GM18507 (cell line): ENCODE results near the gene MECR.

Source experiments
- DNase-seq: peaks from one replicate; pipeline ENCODE4 v3.0.0; 2011; ENCODE audit warnings: low read depth; ENCODE audit not compliant: insufficient read length; ENCODE audit errors: extremely low spot score
- FAIRE-seq: peaks from 2 replicates; lab custom pipeline; 2011; peaks lifted over from hg19 to GRCh38; lab: Jason Lieb, UNC

Gene MECR, protein sequence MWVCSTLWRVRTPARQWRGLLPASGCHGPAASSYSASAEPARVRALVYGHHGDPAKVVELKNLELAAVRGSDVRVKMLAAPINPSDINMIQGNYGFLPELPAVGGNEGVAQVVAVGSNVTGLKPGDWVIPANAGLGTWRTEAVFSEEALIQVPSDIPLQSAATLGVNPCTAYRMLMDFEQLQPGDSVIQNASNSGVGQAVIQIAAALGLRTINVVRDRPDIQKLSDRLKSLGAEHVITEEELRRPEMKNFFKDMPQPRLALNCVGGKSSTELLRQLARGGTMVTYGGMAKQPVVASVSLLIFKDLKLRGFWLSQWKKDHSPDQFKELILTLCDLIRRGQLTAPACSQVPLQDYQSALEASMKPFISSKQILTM

DNA sequence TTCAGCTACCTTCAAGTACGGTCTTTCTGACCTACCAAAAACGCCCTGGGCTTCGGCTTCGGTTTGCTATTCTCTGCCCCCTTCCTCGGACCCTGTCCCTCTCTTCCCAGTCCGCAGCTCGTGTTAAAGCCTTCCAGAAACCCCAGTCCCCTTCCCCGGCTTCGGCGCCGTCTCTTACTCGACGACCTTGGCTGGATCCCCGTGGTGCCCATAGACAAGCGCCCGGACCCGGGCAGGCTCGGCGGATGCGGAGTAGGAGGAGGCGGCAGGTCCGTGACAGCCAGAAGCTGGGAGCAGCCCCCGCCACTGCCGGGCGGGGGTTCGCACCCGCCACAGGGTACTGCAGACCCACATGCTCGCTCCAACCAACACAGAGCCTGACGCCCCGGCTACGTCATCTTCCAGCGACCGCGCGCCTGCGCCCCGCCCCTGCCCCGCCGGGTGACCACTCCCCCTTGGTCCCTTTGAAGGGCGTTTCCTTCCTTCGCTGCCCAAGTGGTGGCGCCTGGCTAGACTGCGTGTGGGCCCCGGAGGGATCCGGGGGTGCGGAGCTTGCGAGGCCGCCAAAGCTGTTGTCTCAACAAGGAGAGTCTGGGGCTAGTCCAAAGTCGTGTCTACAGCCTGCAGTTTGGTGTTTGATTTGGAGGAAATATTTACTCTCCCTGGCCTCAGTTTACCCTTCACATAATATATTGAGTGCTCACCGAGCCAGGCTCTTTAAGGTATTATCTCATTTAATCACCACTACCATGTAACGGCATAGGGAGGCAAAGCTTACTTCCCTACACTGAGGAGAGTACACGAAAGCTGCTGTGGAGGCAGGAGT, at the start of gene MECR:
TSS of gene MECR (minus strand) at position 382 of the 826 bp plus-strand sequence. CDS start at position 354, 28 bp downstream.
- peak; percentile 94 for DNase-seq
- FAIRE-seq, result peak; percentile 97

DNA sequence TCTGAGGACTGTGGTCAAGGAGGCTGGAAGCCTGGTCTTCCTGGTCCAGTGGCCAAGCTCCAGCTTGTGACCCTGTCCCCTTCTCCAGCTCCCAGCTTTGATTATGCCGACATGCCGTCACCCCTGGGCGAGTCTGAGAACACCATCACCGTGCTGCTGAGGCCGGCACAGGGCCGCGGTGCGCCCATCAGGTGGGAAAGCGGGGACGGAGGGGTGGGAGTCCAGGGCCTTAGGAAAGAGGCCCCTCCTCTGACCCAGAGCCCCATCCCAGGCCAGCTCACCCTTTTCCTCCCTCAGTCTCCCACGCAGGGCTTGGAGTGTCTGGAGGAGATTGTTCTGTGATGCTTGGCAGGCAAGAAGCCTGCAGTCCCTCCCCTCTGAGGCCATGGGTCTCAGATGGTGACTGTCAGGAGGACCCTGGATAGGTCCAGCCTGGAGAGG, 49.2 kb upstream of the MECR start:
- DNase-seq (no peak), FAIRE-seq (no peak)

DNA sequence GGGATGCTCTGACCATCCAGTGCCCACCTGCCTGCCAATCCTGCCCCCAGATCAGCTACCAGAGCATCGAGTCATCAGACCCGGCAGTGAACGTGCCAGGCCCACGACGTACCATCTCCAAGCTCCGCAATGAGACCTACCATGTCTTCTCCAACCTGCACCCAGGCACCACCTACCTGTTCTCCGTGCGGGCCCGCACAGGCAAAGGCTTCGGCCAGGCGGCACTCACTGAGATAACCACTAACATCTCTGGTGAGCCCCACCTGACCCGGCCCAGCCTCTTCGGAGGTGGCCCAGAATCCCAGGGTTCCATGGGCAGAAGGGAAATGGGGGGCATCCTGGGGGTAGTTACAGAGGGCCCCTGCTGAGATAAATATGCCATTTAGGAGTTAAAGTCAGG, 48.7 kb upstream of the MECR start:
- DNase-seq (no peak), FAIRE-seq (no peak)

- FAIRE-seq (no peak), DNase-seq (no peak)
Measured at GRCh38 chr1:29278124-29278523, 47.4 kb upstream of the MECR start.

- FAIRE-seq (no peak), DNase-seq (no peak)
Measured at GRCh38 chr1:29275435-29275834, 44.7 kb upstream of the MECR start.

DNA sequence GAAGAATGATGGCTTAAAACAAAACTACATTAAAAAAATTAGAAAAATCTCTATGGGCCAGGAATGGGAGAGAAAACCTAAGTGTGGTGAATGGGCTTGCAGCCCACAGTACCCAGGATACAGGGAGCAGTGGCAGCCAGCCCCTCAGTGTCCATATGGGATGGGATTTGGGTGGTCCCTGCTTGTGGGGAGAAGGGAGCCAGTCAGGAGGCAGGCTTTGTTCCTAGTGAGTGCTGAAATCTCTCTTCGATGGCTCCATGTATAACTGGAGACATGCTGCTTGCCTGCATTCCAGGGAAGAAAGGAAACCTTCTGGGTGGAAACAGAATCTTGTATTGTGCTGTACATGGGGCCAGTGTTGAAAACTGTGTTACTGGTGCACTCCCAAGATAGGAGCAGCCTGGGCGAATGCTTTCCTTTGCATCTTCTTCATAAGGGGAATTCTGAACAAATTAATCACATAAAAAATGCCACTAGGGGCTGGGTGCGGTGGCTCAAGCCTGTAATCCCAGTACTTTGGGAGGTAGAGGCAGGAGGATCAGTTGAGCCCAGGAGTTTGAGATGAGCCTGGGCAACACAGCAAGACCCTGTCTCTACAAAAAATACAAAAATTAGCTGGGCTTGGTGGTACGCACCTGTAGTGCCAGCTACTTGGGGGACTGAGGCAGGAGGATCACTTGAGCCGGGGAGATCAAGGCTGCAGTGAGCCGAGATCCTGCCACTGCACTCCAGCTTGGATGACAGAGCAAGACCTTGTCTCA, 41.6 kb upstream of the MECR start:
- no peak for DNase-seq
- no peak for FAIRE-seq

- no peak for DNase-seq
Measured at GRCh38 chr1:29271724-29272123, 41.0 kb upstream of the MECR start.

GRCh38 chr1:29270929-29271521, 40.3 kb upstream of the MECR start:
- DNase-seq (no peak), FAIRE-seq (no peak)

More at GRCh38 chr1:29271724-29272123, 41.0 kb upstream of the MECR start:
- no peak for FAIRE-seq

GRCh38 chr1:29269382-29269781, 38.6 kb upstream of the MECR start:
- no peak for FAIRE-seq
- no peak for DNase-seq

GRCh38 chr1:29267321-29268070, 36.8 kb upstream of the MECR start:
- DNase-seq (no peak), FAIRE-seq (no peak)

GRCh38 chr1:29266912-29267311, 36.2 kb upstream of the MECR start:
- no peak for FAIRE-seq
- DNase-seq, result no peak

- FAIRE-seq (no peak), DNase-seq (no peak)
Measured at GRCh38 chr1:29264773-29265389, 34.1 kb upstream of the MECR start.

GRCh38 chr1:29260531-29260930, 29.8 kb upstream of the MECR start:
- no peak for FAIRE-seq

DNA sequence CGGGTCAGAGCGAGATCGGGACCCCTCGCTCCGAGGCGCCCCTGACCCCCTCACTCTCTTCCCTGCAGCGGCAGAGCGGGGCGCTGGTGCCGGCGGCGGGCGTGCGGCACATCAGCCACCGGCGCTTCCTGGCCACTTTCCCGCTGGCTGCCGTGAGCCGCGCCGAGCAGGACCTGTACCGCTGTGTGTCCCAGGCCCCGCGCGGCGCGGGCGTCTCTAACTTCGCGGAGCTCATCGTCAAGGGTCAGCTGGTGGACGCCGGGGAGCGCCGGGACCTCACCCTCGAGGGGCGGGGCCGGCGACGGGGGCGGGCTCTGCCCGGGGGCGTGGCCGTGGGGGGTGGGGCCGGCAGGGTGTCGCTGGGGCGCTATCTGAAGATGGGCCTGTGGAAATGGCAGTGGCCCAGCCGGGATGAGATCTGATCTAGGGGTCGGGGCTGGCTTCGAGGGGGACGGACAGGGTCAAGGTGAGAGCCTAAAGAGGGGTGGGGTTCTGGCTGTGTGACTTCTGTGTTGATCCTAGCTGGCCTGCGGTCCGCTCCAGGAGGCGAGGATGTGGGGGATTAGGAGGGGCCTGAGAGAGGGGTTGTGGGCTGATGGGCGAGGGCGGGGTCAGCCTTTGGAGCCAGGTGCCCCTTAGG, 29.2 kb upstream of the MECR start:
- FAIRE-seq (no peak), DNase-seq (no peak)

More at GRCh38 chr1:29260531-29260930, 29.8 kb upstream of the MECR start:
- no peak for DNase-seq

DNA sequence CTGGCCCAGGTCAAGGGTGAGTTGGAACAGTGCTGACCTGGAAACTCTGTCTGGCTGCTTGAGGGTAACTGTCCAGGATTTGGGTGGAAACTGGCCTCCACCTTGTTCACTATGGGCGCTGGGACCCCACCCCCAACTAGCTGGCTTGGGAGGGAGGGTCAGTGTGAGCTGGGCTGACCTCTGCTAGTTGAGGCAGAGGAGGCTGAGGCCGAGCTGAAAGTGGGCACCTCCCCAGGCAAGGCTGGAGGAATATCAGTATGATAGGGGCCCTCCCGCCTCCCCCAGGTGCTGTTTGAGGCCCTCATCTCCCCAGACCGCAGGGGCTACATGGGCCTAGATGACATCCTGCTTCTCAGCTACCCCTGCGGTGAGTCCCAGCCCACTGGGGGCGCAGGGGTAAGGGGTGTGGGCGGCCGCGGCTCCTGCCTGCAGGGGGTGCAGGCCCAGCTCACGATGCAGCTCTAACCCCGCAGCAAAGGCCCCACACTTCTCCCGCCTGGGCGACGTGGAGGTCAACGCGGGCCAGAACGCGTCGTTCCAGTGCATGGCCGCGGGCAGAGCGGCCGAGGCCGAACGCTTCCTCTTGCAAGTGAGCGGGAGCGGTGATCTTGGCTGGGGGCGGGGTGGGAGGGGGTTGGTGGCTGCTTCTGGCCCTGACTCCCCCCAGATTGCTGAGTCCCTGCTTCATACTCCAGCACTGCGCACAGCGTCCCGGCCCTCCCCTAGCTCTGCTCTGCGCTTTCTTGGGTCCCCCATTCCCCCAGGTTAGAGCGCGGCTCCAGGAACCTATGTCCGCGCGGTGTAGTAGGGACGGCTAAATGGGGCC, 28.5 kb upstream of the MECR start:
- DNase-seq, result no peak

GRCh38 chr1:29258189-29258975, 27.6 kb upstream of the MECR start:
- DNase-seq (no peak), FAIRE-seq (no peak)

More for the DNA sequence above, 28.5 kb upstream of the MECR start:
- FAIRE-seq, result no peak
